Smooth muscle cell (in vitro differentiated cells): ENCODE data around the gene ST3GAL2. TPM values are rescaled to one million over a fixed set of nuclear protein-coding genes. Genes with fewer than 3 reads are reported as not detected.

Experiments
- DNase-seq: peaks from one replicate; lab custom pipeline; 2025; ENCODE audit not compliant: unreplicated experiment; lab: John Stamatoyannopoulos, UW
- H2AFZ ChIP-seq: fragments of 200-600 bp; sonication (generic); 2 replicates; pipeline ENCODE4 v1.6.0; 2016; ENCODE audit warnings: antibody characterized with exemption, low read depth, mild to moderate bottlenecking
- H3F3A ChIP-seq: fragments of 200-600 bp; sonication (generic); 2 replicates; pipeline ENCODE4 v1.6.0; 2017; ENCODE audit warnings: antibody characterized with exemption, low read depth
- H3K27ac ChIP-seq: fragments of 200-600 bp; sonication (generic); 2 replicates; pipeline ENCODE4 v1.5.1; 2016; ENCODE audit warnings: low read depth, mild to moderate bottlenecking
- H3K27me3 ChIP-seq: fragments of 200-600 bp; sonication (generic); 2 replicates; pipeline ENCODE4 v1.6.1; 2016; ENCODE audit warnings: low read depth, mild to moderate bottlenecking
- H3K36me3 ChIP-seq: fragments of 200-600 bp; sonication (generic); 2 replicates; pipeline ENCODE4 v1.5.1; 2016; ENCODE audit warnings: low read depth
- H3K4me1 ChIP-seq: fragments of 200-600 bp; sonication (generic); 2 replicates; pipeline ENCODE4 v1.5.1; 2016; ENCODE audit warnings: low read depth
- H3K4me2 ChIP-seq: fragments of 200-600 bp; sonication (generic); 2 replicates; pipeline ENCODE4 v1.6.0; 2016; ENCODE audit warnings: mild to moderate bottlenecking
- H3K4me3 ChIP-seq: fragments of 200-600 bp; sonication (generic); 2 replicates; pipeline ENCODE4 v1.5.1; 2016; ENCODE audit warnings: mild to moderate bottlenecking
- H3K79me2 ChIP-seq: fragments of 200-600 bp; sonication (generic); 2 replicates; pipeline ENCODE4 v1.6.0; 2016; ENCODE audit warnings: low read depth, mild to moderate bottlenecking
- H3K9ac ChIP-seq: fragments of 200-600 bp; sonication (generic); 2 replicates; pipeline ENCODE4 v1.6.0; 2016; ENCODE audit warnings: low read depth
- H3K9me3 ChIP-seq: fragments of 200-600 bp; sonication (generic); replicated peaks from 2 replicates; pipeline ENCODE4 v1.5.1; 2016; ENCODE audit warnings: low read depth
- H4K20me1 ChIP-seq: fragments of 200-600 bp; sonication (generic); 2 replicates; pipeline ENCODE4 v1.6.0; 2016; ENCODE audit warnings: low read depth
- WGBS: methylation state at CpG from one replicate; pipeline ENCODE4 v1.1.7; 2016; ENCODE audit warnings: low lambda C conversion rate; 5-methylcytosine and 5-hydroxymethylcytosine counted together
- polyA plus RNA-seq: library from polyadenylated mRNA; unstranded; fragments of >200 nt; fragmentation: Nextera tagmentation; extraction: Ambion mirVana; gene quantifications from 2 replicates; pipeline ENCODE4 v1.2.1, GENCODE V29; 2016
- total RNA-seq: library from RNA; depleted of rRNA; stranded (reverse); fragments of >200 nt; gene quantifications from 2 replicates; pipeline ENCODE4 v1.2.3, GENCODE V29; 2014
- TF ChIP-seq, protein P1 (sequence below): fragments of 200-600 bp; sonication (generic); IDR thresholded peaks from 2 replicates; pipeline ENCODE4 v1.5.1; 2017; ENCODE audit warnings: borderline replicate concordance, mild to moderate bottlenecking, antibody characterized with exemption; ENCODE audit not compliant: insufficient read depth, poor library complexity, severe bottlenecking

ST3GAL2 gene
- total and polyA plus RNA-seq, 2 experiments from 2014 or later: 32.5 to 42.3 TPM

DNA sequence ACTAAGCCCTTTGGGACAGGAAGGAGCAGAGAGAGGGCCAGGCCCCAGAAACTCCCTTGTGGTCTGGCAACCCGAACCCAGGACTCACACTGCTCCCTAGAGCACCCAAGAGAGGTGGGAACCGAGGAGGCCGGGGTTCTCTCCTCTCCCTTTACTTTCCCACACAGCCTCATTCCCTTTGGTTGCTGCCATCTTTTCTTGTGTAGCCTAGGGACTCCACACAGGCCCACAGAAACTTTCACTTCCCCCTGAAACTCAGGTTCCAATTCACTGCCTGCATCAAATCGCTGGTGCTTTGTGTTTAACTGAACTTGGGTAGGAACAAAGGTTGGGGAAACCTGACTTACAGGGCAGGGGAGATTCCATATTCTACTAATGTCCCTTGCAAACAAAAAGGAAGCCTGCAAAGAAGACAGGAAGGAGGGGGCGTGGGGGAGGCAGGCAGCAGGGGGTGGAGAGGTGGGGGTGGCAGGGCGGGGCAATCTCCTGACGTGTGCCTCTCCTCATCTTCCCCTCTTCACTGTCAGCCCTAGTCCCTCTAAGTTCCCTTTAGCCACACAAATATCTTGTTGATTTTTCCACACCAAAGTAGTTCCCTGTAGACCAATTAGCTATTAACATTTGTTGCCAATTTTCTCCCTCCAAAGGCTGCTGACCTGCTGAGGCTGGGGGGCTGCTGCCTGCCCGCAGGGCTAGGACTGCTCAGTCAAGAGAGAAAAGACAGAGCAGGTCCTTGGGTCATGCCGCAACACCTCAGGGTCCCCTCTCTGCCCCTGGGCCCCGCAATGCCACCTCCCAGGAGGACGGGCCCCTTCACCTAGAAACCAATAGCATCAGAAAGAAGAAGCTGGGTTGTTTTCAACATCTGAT is 8.0 kb downstream of the ST3GAL2 start:
- peak overlapping the region; percentile 16 for H3K9ac ChIP-seq
- WGBS: 42% methylated on average over 11 of the region's 11 CpGs
- peaks cover 49% of the 10 kb centered on the region for H3K4me1 ChIP-seq
- no peak overlapping the region for H3K4me3 ChIP-seq
- no peaks in the 10 kb centered on the region for H3K9me3 ChIP-seq
- no peaks in the 10 kb centered on the region for H3K36me3 ChIP-seq
- H3K79me2 ChIP-seq: peaks cover 76% of the 10 kb centered on the region
- peaks cover 61% of the 10 kb centered on the region for H4K20me1 ChIP-seq
- peak overlapping the region; percentile 94 for H3K27ac ChIP-seq
- TF ChIP-seq, protein P1, sequence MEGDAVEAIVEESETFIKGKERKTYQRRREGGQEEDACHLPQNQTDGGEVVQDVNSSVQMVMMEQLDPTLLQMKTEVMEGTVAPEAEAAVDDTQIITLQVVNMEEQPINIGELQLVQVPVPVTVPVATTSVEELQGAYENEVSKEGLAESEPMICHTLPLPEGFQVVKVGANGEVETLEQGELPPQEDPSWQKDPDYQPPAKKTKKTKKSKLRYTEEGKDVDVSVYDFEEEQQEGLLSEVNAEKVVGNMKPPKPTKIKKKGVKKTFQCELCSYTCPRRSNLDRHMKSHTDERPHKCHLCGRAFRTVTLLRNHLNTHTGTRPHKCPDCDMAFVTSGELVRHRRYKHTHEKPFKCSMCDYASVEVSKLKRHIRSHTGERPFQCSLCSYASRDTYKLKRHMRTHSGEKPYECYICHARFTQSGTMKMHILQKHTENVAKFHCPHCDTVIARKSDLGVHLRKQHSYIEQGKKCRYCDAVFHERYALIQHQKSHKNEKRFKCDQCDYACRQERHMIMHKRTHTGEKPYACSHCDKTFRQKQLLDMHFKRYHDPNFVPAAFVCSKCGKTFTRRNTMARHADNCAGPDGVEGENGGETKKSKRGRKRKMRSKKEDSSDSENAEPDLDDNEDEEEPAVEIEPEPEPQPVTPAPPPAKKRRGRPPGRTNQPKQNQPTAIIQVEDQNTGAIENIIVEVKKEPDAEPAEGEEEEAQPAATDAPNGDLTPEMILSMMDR: no peak
- H3F3A ChIP-seq: peaks cover 55% of the 10 kb centered on the region
- peak overlapping the region; percentile 75 for H3K4me2 ChIP-seq
- no peak overlapping the region for H2AFZ ChIP-seq
- H3K27me3 ChIP-seq: no peaks in the 10 kb centered on the region
- DNase-seq: no peak

DNA sequence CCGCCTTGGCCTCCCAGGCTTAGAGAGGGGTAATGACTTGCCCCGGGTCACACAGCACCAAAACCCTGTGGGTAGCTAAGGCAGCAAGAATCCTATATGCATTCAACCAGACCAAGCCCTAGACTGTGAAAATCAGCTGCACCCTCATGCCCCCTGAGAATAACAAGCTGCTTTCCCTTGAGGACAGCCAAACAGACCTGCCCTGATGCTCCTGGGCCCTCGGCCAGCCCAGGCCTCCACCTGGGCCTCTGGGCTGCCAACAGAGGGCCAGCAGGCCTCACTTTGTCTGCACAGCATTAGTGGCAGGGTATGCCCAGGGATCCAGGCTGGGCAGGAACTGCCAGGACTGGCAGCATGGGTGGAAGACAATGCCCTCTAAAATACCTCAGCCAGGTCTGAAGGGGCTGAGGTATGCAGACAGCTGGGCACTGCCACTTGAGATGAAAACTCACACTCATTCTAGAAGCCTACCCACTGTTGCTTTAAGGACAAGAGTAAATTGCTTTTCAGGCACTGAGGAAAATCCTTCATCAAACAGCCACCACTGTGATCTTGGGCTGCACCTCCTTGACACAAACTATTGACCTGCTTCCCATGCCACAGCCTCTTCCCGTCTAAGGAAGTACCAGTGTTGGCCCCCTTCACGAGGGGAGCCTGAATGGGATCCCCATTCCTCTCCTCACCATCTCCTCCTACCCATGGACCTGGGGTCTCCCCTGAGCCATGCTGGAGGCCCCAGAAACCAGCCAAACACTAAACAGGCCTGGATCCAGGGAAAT is 8.8 kb downstream of the ST3GAL2 start:
- H3K27me3 ChIP-seq: no peaks in the 10 kb centered on the region
- peaks cover 76% of the 10 kb centered on the region for H3K79me2 ChIP-seq
- TF ChIP-seq, protein P1: no peak
- 91% methylated on average over 5 of the region's 5 CpGs for WGBS
- no peaks in the 10 kb centered on the region for H3K9me3 ChIP-seq
- H3K9ac ChIP-seq: peak overlapping the region; percentile 16
- peaks cover 61% of the 10 kb centered on the region for H4K20me1 ChIP-seq
- peak overlapping the region; percentile 75 for H3K4me2 ChIP-seq
- H3K36me3 ChIP-seq: no peaks in the 10 kb centered on the region
- peaks cover 49% of the 10 kb centered on the region for H3K4me1 ChIP-seq
- H3K4me3 ChIP-seq: no peak overlapping the region
- H3K27ac ChIP-seq: peak overlapping the region; percentile 94
- peaks cover 50% of the 10 kb centered on the region for H3F3A ChIP-seq
- no peak for DNase-seq
- no peak overlapping the region for H2AFZ ChIP-seq

GRCh38 chr16:70428178-70428998 is 10.5 kb downstream of the ST3GAL2 start:
- Histone ChIP-seq H3F3A (peaks cover 36% of the 10 kb centered on the region), H3K9me3 (no peaks in the 10 kb centered on the region), H3K4me3 (no peak overlapping the region), H4K20me1 (peaks cover 61% of the 10 kb centered on the region), H3K27ac (peak overlapping the region; percentile 94), H3K4me1 (peaks cover 45% of the 10 kb centered on the region), H3K36me3 (no peaks in the 10 kb centered on the region), H2AFZ (no peak overlapping the region), H3K27me3 (no peaks in the 10 kb centered on the region), H3K9ac (peak overlapping the region; percentile 70), H3K4me2 (peak overlapping the region; percentile 65), H3K79me2 (peaks cover 79% of the 10 kb centered on the region)
- TF ChIP-seq, protein P1: no peak
- DNase-seq: peak; percentile 70
- WGBS: 2% methylated on average over 9 of the region's 9 CpGs
